A673 (cell line): ENCODE results near the gene KCNH8. TPM values are rescaled to one million over a fixed set of nuclear protein-coding genes. Genes with fewer than 3 reads are reported as not detected.

ENCODE experiments used
- BruUV-seq: library from RNA; stranded (reverse); fragments of 400-500 nt; replicated peaks from 2 replicates; lab custom pipeline; 2021; lab: Mats Ljungman, UMichigan
- CTCF ChIA-PET: fragments of 300-600 bp; sonication (Branson Sonifier 250); formaldehyde crosslinking; loops from one replicate; lab custom pipeline; 2022; ENCODE audit warnings: antibody characterized with exemption; lab: Charles Lee
- POLR2A ChIA-PET: fragments of 300-600 bp; sonication (Branson Sonifier 250); formaldehyde crosslinking; loops from one replicate; lab custom pipeline; 2022; ENCODE audit warnings: antibody characterized with exemption; ENCODE audit not compliant: low non-redundant PET; lab: Charles Lee
- DNase-seq: peaks from one replicate; pipeline ENCODE4 v3.0.0-alpha.2; 2015; ENCODE audit warnings: low spot score
- H3K27ac ChIP-seq: fragments of 200-600 bp; sonication (generic); 2 replicates; pipeline ENCODE4 v1.5.1; 2016; ENCODE audit warnings: mixed run types, low read depth, mild to moderate bottlenecking, mixed read lengths, antibody characterized with exemption, low read length; ENCODE audit not compliant: poor library complexity, severe bottlenecking
- H3K27me3 ChIP-seq: fragments of 200-600 bp; sonication (generic); replicated peaks from 2 replicates; pipeline ENCODE4 v1.6.1; 2017; ENCODE audit warnings: mixed run types, low read depth, mild to moderate bottlenecking, mixed read lengths, antibody characterized with exemption, low read length; ENCODE audit not compliant: insufficient read depth, poor library complexity
- H3K36me3 ChIP-seq: fragments of 200-600 bp; sonication (generic); 2 replicates; pipeline ENCODE4 v1.6.1; 2016; ENCODE audit warnings: mixed run types, mild to moderate bottlenecking, mixed read lengths, antibody characterized with exemption, low read length; ENCODE audit not compliant: insufficient read depth, poor library complexity, severe bottlenecking
- H3K4me1 ChIP-seq: fragments of 200-600 bp; sonication (generic); 2 replicates; pipeline ENCODE4 v1.6.1; 2017; ENCODE audit warnings: mixed run types, mild to moderate bottlenecking, mixed read lengths, antibody characterized with exemption, low read length; ENCODE audit not compliant: insufficient read depth, poor library complexity, severe bottlenecking
- H3K4me3 ChIP-seq: fragments of 200-600 bp; sonication (generic); 2 replicates; pipeline ENCODE4 v1.5.1; 2016; ENCODE audit warnings: low read depth, mixed run types, mild to moderate bottlenecking, mixed read lengths, low read length; ENCODE audit not compliant: poor library complexity, severe bottlenecking
- H3K9me3 ChIP-seq: fragments of 200-600 bp; sonication (generic); 2 replicates; pipeline ENCODE4 v1.6.1; 2016; ENCODE audit warnings: mixed run types, low read depth, mild to moderate bottlenecking, mixed read lengths, antibody characterized with exemption, low read length; ENCODE audit not compliant: poor library complexity, severe bottlenecking
- CTCF ChIP-seq: fragments of 300-800, 200-600 bp; sonication (generic); conservative IDR thresholded peaks from 2 replicates; pipeline ENCODE4 v1.5.1; 2017; ENCODE audit warnings: low read depth, mild to moderate bottlenecking, antibody characterized with exemption, low read length, moderate library complexity, mixed read lengths
- EZH2 ChIP-seq: fragments of 200-600 bp; sonication (generic); IDR thresholded peaks from 2 replicates; pipeline ENCODE4 v1.6.1; 2017; ENCODE audit warnings: borderline replicate concordance, low read depth, mild to moderate bottlenecking, mixed read lengths, antibody characterized with exemption, low read length; ENCODE audit not compliant: poor library complexity, severe bottlenecking
- intact Hi-C: fragments of 100-400 bp; cut with micrococcal nuclease; formaldehyde crosslinking; loops from one replicate; pipeline ENCODE4 v1.10.0; 2022; ENCODE audit not compliant: unreplicated experiment
- total RNA-seq: library from RNA; stranded (reverse); gene quantifications from 2 replicates; pipeline ENCODE4 v1.2.3, GENCODE V29; 2021

The KCNH8 gene
- total RNA-seq, 1 experiment from 2014 or later, result not detected

- H3K9me3 ChIP-seq, result peaks cover 3% of the 10 kb centered on the region
- no peaks in the 10 kb centered on the region for H3K4me1 ChIP-seq
- BruUV-seq, result no TSS peak
- ChIA-PET CTCF (no interaction called here), POLR2A (no interaction called here)
- H3K36me3 ChIP-seq, result no peaks in the 10 kb centered on the region
- TF ChIP-seq CTCF, result no peak
- DNase-seq, result no peak
- no peaks in the 10 kb centered on the region for H3K27me3 ChIP-seq
- no peak overlapping the region for H3K4me3 ChIP-seq
- intact Hi-C loops, result no loop called here
- no peak overlapping the region for H3K27ac ChIP-seq
Measured at GRCh38 chr3:19394946-19395345, 246.6 kb downstream of the KCNH8 start.

GRCh38 chr3:19396726-19397125, 248.4 kb downstream of the KCNH8 start:
- no TSS peak for BruUV-seq
- Histone ChIP-seq H3K36me3 (no peaks in the 10 kb centered on the region), H3K27me3 (no peaks in the 10 kb centered on the region), H3K9me3 (no peaks in the 10 kb centered on the region), H3K4me1 (no peaks in the 10 kb centered on the region), H3K27ac (no peak overlapping the region), H3K4me3 (no peak overlapping the region)
- TF ChIP-seq EZH2 (no peak), CTCF (no peak)
- no peak for DNase-seq
- CTCF ChIA-PET, result no interaction called here
- POLR2A ChIA-PET, result no interaction called here
- intact Hi-C loops, result no loop called here

- POLR2A ChIA-PET, result no interaction called here
- intact Hi-C loops, result no loop called here
- Histone ChIP-seq H3K4me1 (no peaks in the 10 kb centered on the region), H3K4me3 (no peak overlapping the region), H3K9me3 (no peaks in the 10 kb centered on the region), H3K27me3 (no peaks in the 10 kb centered on the region), H3K36me3 (no peaks in the 10 kb centered on the region), H3K27ac (no peak overlapping the region)
- no peak for DNase-seq
- no TSS peak for BruUV-seq
- CTCF ChIA-PET, result no interaction called here
- TF ChIP-seq EZH2, result no peak
- no peak for TF ChIP-seq CTCF
Measured at GRCh38 chr3:19399356-19399755, 251.0 kb downstream of the KCNH8 start.
